B cell (primary cell): ENCODE measurements around the gene SPIB. TPM values are rescaled to one million over a fixed set of nuclear protein-coding genes. Genes with fewer than 3 reads are reported as not detected.

Experiments
- ATAC-seq: fragments of 200-7000 bp; cut with Tn5 transposase; one replicate; pipeline ENCODE4 v1.10.0; 2021; ENCODE audit warnings: low read depth, mild to moderate bottlenecking, moderate number of reproducible peaks, moderate library complexity
- CTCF ChIA-PET: fragments of 350-600 bp; sonication (Branson Sonifier 250); formaldehyde crosslinking; loops from one replicate; lab custom pipeline; 2021; ENCODE audit warnings: antibody characterized with exemption, inconsistent platforms; lab: Charles Lee
- POLR2A ChIA-PET: fragments of 350-600 bp; sonication (Branson Sonifier 250); formaldehyde crosslinking; loops from one replicate; lab custom pipeline; 2021; ENCODE audit warnings: antibody characterized with exemption; lab: Charles Lee
- DNase-seq: peaks from one replicate; pipeline ENCODE4 v3.0.0; 2013
- H2AFZ ChIP-seq: 2 replicates; pipeline ENCODE4 v1.6.1; 2012; ENCODE audit warnings: mild to moderate bottlenecking, low read depth, low read length; ENCODE audit not compliant: insufficient read depth, poor library complexity, severe bottlenecking
- H3K27ac ChIP-seq, 2 donors: 1 replicate in 1 of 2; 2 replicates in 1 of 2; pipeline ENCODE4 v1.5.1; 2012 to 2013; ENCODE audit warnings: low read length in 2 of 2, mild to moderate bottlenecking in 2 of 2, moderate library complexity in 1 of 2
- H3K27me3 ChIP-seq, 4 experiments: fragments of 200-600 bp in 1 of 4; sonication (generic) in 1 of 4; replicated peaks in 1 of 4; 1 replicate in 2 of 4; 2 replicates in 2 of 4; pipeline versions ENCODE4 v1.6.1 to v1.7.0; 2013 to 2016; ENCODE audit warnings: low read length in 3 of 4, mild to moderate bottlenecking in 2 of 4, mixed read lengths in 1 of 4, moderate library complexity in 1 of 4; ENCODE audit not compliant: insufficient read depth in 4 of 4, control insufficient read depth in 3 of 4; ENCODE audit errors: control extremely low read depth in 1 of 4
- H3K36me3 ChIP-seq, 2 experiments: replicated peaks in 1 of 2; 1 replicate in 1 of 2; 2 replicates in 1 of 2; pipeline versions ENCODE4 v1.6.1 to v1.7.1; 2013; ENCODE audit warnings: low read length in 1 of 2; ENCODE audit not compliant: insufficient read depth in 2 of 2, control insufficient read depth in 1 of 2; ENCODE audit errors: control extremely low read depth in 1 of 2, extremely low read depth in 1 of 2
- H3K4me1 ChIP-seq, 2 donors: fragments of 200-600 bp in 1 of 2; sonication (generic) in 1 of 2; 1 replicate in 1 of 2; 2 replicates in 1 of 2; pipeline versions ENCODE4 v1.5.1 to v1.6.1; 2013 to 2017; ENCODE audit warnings: low read length in 2 of 2; ENCODE audit not compliant: control insufficient read depth in 2 of 2, insufficient read depth in 2 of 2
- H3K4me2 ChIP-seq: replicated peaks from 2 replicates; pipeline ENCODE3; 2012; ENCODE audit warnings: mild to moderate bottlenecking, low read depth, low read length; ENCODE audit not compliant: poor library complexity, severe bottlenecking
- H3K4me3 ChIP-seq, 5 experiments: fragments of 200-600 bp in 1 of 5; sonication (generic) in 1 of 5; 1 replicate in 3 of 5; 2 replicates in 2 of 5; pipeline versions ENCODE4 v1.5.1 to v1.7.0; 2011 to 2016; ENCODE audit warnings: low read length in 4 of 5, mild to moderate bottlenecking in 4 of 5, low read depth in 2 of 5, control low read depth in 1 of 5, moderate library complexity in 1 of 5; ENCODE audit not compliant: insufficient read depth in 1 of 5; ENCODE audit errors: control extremely low read depth in 1 of 5, extremely low read depth in 1 of 5
- H3K79me2 ChIP-seq: fragments of 200-600 bp; sonication (generic); one replicate; pipeline ENCODE4 v1.6.0; 2016; ENCODE audit warnings: low read length; ENCODE audit not compliant: control insufficient read depth, insufficient read depth
- H3K9ac ChIP-seq: fragments of 200-600 bp; sonication (generic); 2 replicates; pipeline ENCODE4 v1.6.1; 2017; ENCODE audit warnings: mild to moderate bottlenecking, low read length, moderate library complexity
- H3K9me3 ChIP-seq, 3 donors: one replicate each; pipeline versions ENCODE4 v1.6.1 to v1.7.1; 2013; ENCODE audit warnings: low read length in 2 of 3; ENCODE audit not compliant: control insufficient read depth in 2 of 3, insufficient read depth in 1 of 3; ENCODE audit errors: control extremely low read depth in 1 of 3
- H4K20me1 ChIP-seq: 2 replicates; pipeline ENCODE4 v1.6.0; 2012; ENCODE audit warnings: mild to moderate bottlenecking, low read length; ENCODE audit not compliant: insufficient read depth, control insufficient read depth, poor library complexity, severe bottlenecking
- H3K27ac Mint-ChIP-seq: one replicate; pipeline ENCODE4 v1.8.0; 2021; ENCODE audit warnings: mixed read lengths
- H3K27me3 Mint-ChIP-seq: one replicate; pipeline ENCODE4 v1.8.0; 2021; ENCODE audit warnings: mixed read lengths
- H3K4me1 Mint-ChIP-seq: one replicate; pipeline ENCODE4 v1.8.0; 2021; ENCODE audit warnings: mixed read lengths
- H3K4me3 Mint-ChIP-seq: one replicate; pipeline ENCODE4 v1.8.0; 2021; ENCODE audit warnings: mixed read lengths
- H3K9me3 Mint-ChIP-seq: one replicate; pipeline ENCODE4 v1.8.0; 2022; ENCODE audit warnings: mixed read lengths; ENCODE audit not compliant: insufficient read depth
- CTCF ChIP-seq: fragments of 200-600 bp; IDR thresholded peaks from one replicate; pipeline ENCODE4 v1.8.0; 2022; ENCODE audit warnings: antibody characterized with exemption, mild to moderate bottlenecking
- EZH2 ChIP-seq: IDR thresholded peaks from 2 replicates; pipeline ENCODE4 v1.6.1; 2012; ENCODE audit warnings: borderline replicate concordance, low read depth, mild to moderate bottlenecking, moderate library complexity, low read length; ENCODE audit not compliant: insufficient read depth, poor library complexity, severe bottlenecking
- WGBS: methylation state at CpG from one replicate; pipeline ENCODE4 v1.1.5; 2013; ENCODE audit warnings: missing lambda C conversion rate; ENCODE audit not compliant: insufficient coverage; 5-methylcytosine and 5-hydroxymethylcytosine counted together
- intact Hi-C: fragments of 100-400 bp; cut with micrococcal nuclease; formaldehyde crosslinking; loops from one replicate; pipeline ENCODE4 v1.10.0; 2022
- polyA plus RNA-seq: library from polyadenylated mRNA; depleted of rRNA; stranded (reverse); fragments of >200 nt; gene quantifications from 2 replicates; pipeline ENCODE4 v1.2.3, GENCODE V29; 2012
- total RNA-seq, 2 donors: library from RNA; stranded (reverse); fragments of 120-200 nt in 1 of 2; gene quantifications; 1 replicate in 1 of 2; 2 replicates in 1 of 2; pipeline versions ENCODE4 v1.2.3 to v1.2.4, GENCODE V29; 2013 to 2022

The SPIB gene
- total and polyA plus RNA-seq, 2 donors (not counting 1 experiment from before 2014, with no cell fraction given): 183 to 205 TPM

DNA sequence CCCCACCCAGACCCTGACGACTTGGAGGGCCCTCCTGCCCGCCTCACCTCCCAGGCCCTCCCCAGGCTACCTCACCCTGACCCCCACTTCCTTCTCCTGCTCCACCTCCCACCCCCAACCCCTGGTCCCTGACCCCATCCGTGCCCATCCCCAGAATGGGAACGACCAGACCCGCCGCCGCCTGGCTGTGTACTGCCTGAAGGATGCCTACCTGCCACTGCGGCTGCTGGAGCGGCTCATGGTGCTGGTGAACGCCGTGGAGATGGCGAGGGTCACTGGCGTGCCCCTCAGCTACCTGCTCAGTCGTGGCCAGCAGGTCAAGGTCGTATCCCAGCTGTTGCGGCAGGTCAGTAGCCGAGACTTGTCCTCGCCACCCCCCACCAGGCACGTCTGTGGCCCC is 11.9 kb upstream of the SPIB start:
- no peaks in the 10 kb centered on the region for H4K20me1 ChIP-seq
- no peak overlapping the region for H3K4me2 ChIP-seq
- DNase-seq (no peak), ATAC-seq (no peak)
- intact Hi-C loops: no loop called here
- POLR2A ChIA-PET: no interaction called here
- CTCF ChIA-PET: no interaction called here
- H3K27me3 Mint-ChIP-seq: no peaks in the 10 kb centered on the region
- WGBS: 98% methylated on average over 17 of the region's 19 CpGs
- H3K27ac ChIP-seq: no peak overlapping the region
- TF ChIP-seq CTCF (no peak), EZH2 (no peak)
- H3K79me2 ChIP-seq: peaks cover 14% of the 10 kb centered on the region
- H3K27ac Mint-ChIP-seq: no peak overlapping the region
- no peaks in the 10 kb centered on the region for H3K9me3 ChIP-seq
- H3K36me3 ChIP-seq: peaks cover 0 to 31% of the 10 kb centered on the region in 2 experiments
- H3K4me3 Mint-ChIP-seq: no peak overlapping the region
- no peaks in the 10 kb centered on the region for H3K4me1 ChIP-seq
- no peaks in the 10 kb centered on the region for H3K4me1 Mint-ChIP-seq
- H3K9ac ChIP-seq: no peak overlapping the region
- H3K27me3 ChIP-seq: no peaks in the 10 kb centered on the region
- no peaks in the 10 kb centered on the region for H3K9me3 Mint-ChIP-seq
- no peak overlapping the region for H2AFZ ChIP-seq
- no peak overlapping the region for H3K4me3 ChIP-seq

- Mint-ChIP-seq H3K4me3 (no peak overlapping the region), H3K9me3 (no peaks in the 10 kb centered on the region), H3K27me3 (no peaks in the 10 kb centered on the region), H3K4me1 (peaks cover 1% of the 10 kb centered on the region), H3K27ac (no peak overlapping the region)
- no peak for TF ChIP-seq CTCF
- TF ChIP-seq EZH2: no peak
- H2AFZ ChIP-seq: no peak overlapping the region
- peaks cover 9% of the 10 kb centered on the region for H3K79me2 ChIP-seq
- H4K20me1 ChIP-seq: no peaks in the 10 kb centered on the region
- H3K4me3 ChIP-seq: no peak overlapping the region
- no peak for DNase-seq
- peaks cover 3 to 8% of the 10 kb centered on the region in 2 donors for H3K4me1 ChIP-seq
- WGBS: 98% methylated on average over 17 of the region's 17 CpGs
- ATAC-seq: no peak
- H3K27me3 ChIP-seq: no peaks in the 10 kb centered on the region
- ChIA-PET CTCF (interaction anchor here (1.4 kb wide), 1 partner anchor 39 kb away, joined by 4 read pairs; no protein-coding TSS in a partner anchor), POLR2A (interaction anchor here (1.7 kb wide), 1 partner anchor 51 kb away, joined by 4 read pairs; no protein-coding TSS in a partner anchor)
- intact Hi-C loops: no loop called here
- no peak overlapping the region for H3K27ac ChIP-seq
- no peak overlapping the region for H3K4me2 ChIP-seq
- H3K9me3 ChIP-seq: no peaks in the 10 kb centered on the region
- H3K36me3 ChIP-seq: peaks cover 0 to 18% of the 10 kb centered on the region in 2 experiments
- no peak overlapping the region for H3K9ac ChIP-seq
These were observed 9.4 kb upstream of the SPIB start for GRCh38 chr19:50409347-50409746.
